ENCODE measurements around the gene KIAA1328. TPM values are rescaled to one million over a fixed set of nuclear protein-coding genes. Genes with fewer than 3 reads are reported as not detected.

Gene KIAA1328
- total and polyA plus RNA-seq, 4 donors, result 0.95 to 7.4 (median 2.9) TPM

DNA sequence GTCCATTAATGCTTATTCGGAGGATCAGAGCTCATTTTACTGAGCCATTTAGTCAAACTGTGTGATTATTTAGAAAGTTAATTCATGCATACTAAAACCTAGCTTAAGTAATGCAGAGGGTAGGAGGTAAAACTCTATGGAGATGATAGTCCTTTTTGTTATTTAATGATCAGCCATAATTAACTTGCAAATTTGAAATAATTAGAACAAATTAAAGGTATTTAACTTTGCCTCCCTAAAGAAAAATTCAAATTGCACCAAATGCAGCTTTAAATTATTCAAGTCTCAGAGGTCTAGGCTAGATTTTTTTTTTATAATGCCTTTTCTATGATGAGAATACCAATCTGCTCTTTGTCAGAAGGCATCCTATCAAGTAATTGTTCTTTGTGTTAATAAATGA, 310.9 kb downstream of the KIAA1328 start:
- WGBS, result 99% methylated on average over 1 of the region's 1 CpG
- Histone ChIP-seq H3K9ac (ENCODE audit: low read depth in 1 of 2, low read length in 2 of 2) (no peak overlapping the region), H3K4me3 (ENCODE audit: low read depth in 1 of 3, low read length in 3 of 3) (no peak overlapping the region), H3K4me1 (ENCODE audit: control insufficient read depth in 4 of 4, insufficient read depth in 4 of 4, low read length in 3 of 4) (peaks cover 0 to 1% (median 0%) of the 10 kb centered on the region in 4 donors), H3K27me3 (ENCODE audit: control insufficient read depth in 4 of 4, insufficient read depth in 4 of 4, low read length in 3 of 4) (no peaks in the 10 kb centered on the region), H3K9me3 (ENCODE audit: control insufficient read depth in 4 of 4, low read length in 3 of 4) (no peaks in the 10 kb centered on the region), H3K27ac (ENCODE audit: low read depth in 1 of 2, low read length in 2 of 2) (no peak overlapping the region), H3K36me3 (ENCODE audit: control insufficient read depth in 4 of 4, insufficient read depth in 3 of 4, low read depth in 1 of 4, low read length in 3 of 4) (no peaks in the 10 kb centered on the region)
- TF ChIP-seq YY1 (IDR thresholded peaks at IDR 0.05) (no peak), RXRA (IDR thresholded peaks at IDR 0.05) (no peak), JUND (IDR thresholded peaks at IDR 0.05) (no peak), SP1 (IDR thresholded peaks at IDR 0.05) (no peak), RAD21 (IDR thresholded peaks at IDR 0.05) (no peak), FOXA2 (IDR thresholded peaks at IDR 0.05) (no peak), FOXA1 (IDR thresholded peaks at IDR 0.05) (no peak), EGR1 (IDR thresholded peaks at IDR 0.05; ENCODE audit: low read depth in 2 of 2) (no peak)
- TF ChIP-seq, protein P1, sequence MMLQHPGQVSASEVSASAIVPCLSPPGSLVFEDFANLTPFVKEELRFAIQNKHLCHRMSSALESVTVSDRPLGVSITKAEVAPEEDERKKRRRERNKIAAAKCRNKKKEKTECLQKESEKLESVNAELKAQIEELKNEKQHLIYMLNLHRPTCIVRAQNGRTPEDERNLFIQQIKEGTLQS (IDR thresholded peaks at IDR 0.05), result no peak
- TF ChIP-seq, protein P2, sequence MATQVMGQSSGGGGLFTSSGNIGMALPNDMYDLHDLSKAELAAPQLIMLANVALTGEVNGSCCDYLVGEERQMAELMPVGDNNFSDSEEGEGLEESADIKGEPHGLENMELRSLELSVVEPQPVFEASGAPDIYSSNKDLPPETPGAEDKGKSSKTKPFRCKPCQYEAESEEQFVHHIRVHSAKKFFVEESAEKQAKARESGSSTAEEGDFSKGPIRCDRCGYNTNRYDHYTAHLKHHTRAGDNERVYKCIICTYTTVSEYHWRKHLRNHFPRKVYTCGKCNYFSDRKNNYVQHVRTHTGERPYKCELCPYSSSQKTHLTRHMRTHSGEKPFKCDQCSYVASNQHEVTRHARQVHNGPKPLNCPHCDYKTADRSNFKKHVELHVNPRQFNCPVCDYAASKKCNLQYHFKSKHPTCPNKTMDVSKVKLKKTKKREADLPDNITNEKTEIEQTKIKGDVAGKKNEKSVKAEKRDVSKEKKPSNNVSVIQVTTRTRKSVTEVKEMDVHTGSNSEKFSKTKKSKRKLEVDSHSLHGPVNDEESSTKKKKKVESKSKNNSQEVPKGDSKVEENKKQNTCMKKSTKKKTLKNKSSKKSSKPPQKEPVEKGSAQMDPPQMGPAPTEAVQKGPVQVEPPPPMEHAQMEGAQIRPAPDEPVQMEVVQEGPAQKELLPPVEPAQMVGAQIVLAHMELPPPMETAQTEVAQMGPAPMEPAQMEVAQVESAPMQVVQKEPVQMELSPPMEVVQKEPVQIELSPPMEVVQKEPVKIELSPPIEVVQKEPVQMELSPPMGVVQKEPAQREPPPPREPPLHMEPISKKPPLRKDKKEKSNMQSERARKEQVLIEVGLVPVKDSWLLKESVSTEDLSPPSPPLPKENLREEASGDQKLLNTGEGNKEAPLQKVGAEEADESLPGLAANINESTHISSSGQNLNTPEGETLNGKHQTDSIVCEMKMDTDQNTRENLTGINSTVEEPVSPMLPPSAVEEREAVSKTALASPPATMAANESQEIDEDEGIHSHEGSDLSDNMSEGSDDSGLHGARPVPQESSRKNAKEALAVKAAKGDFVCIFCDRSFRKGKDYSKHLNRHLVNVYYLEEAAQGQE (IDR thresholded peaks at IDR 0.05), result no peak
- TF ChIP-seq, protein P3, sequence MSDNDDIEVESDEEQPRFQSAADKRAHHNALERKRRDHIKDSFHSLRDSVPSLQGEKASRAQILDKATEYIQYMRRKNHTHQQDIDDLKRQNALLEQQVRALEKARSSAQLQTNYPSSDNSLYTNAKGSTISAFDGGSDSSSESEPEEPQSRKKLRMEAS (IDR thresholded peaks at IDR 0.05), result no peak
- TF ChIP-seq, protein P4, sequence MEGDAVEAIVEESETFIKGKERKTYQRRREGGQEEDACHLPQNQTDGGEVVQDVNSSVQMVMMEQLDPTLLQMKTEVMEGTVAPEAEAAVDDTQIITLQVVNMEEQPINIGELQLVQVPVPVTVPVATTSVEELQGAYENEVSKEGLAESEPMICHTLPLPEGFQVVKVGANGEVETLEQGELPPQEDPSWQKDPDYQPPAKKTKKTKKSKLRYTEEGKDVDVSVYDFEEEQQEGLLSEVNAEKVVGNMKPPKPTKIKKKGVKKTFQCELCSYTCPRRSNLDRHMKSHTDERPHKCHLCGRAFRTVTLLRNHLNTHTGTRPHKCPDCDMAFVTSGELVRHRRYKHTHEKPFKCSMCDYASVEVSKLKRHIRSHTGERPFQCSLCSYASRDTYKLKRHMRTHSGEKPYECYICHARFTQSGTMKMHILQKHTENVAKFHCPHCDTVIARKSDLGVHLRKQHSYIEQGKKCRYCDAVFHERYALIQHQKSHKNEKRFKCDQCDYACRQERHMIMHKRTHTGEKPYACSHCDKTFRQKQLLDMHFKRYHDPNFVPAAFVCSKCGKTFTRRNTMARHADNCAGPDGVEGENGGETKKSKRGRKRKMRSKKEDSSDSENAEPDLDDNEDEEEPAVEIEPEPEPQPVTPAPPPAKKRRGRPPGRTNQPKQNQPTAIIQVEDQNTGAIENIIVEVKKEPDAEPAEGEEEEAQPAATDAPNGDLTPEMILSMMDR (IDR thresholded peaks at IDR 0.05; ENCODE audit: low read depth, low read length, missing input control), result no peak
- no peak for DNase-seq (ENCODE audit: low spot score)

DNA sequence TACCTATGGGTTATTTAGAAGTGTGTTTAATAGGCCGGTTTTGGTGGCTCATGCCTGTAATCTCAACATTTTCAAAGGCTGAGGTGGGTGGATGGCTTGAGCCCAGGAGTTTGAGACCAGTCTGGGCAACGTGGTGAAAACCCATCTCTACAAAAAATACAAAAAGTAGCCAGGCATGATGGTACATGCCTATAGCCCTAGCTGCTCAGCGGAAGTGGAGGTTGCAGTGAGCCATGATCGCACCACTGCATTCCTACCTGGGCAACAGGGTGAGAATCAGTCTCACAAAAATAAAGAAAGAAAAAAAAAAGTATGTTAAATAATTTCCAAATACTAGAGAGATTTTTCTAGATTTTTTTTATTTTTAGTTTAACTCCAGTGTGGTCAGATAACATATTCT, 316.0 kb downstream of the KIAA1328 start:
- H3K36me3 ChIP-seq (ENCODE audit: control insufficient read depth in 4 of 4, insufficient read depth in 3 of 4, low read depth in 1 of 4, low read length in 3 of 4), result no peaks in the 10 kb centered on the region
- no peak overlapping the region for H3K27ac ChIP-seq (ENCODE audit: low read depth in 1 of 2, low read length in 2 of 2)
- no peak for DNase-seq (ENCODE audit: low spot score)
- 92% methylated on average over 4 of the region's 4 CpGs for WGBS
- no peaks in the 10 kb centered on the region for H3K9me3 ChIP-seq (ENCODE audit: control insufficient read depth in 4 of 4, low read length in 3 of 4)
- no peak overlapping the region for H3K4me3 ChIP-seq (ENCODE audit: low read depth in 1 of 3, low read length in 3 of 3)
- no peaks in the 10 kb centered on the region for H3K4me1 ChIP-seq (ENCODE audit: control insufficient read depth in 4 of 4, insufficient read depth in 4 of 4, low read length in 3 of 4)
- TF ChIP-seq FOXA2 (IDR thresholded peaks at IDR 0.05), result no peak
- TF ChIP-seq JUND (IDR thresholded peaks at IDR 0.05), result no peak
- no peak for TF ChIP-seq SP1 (IDR thresholded peaks at IDR 0.05)
- no peak for TF ChIP-seq YY1 (IDR thresholded peaks at IDR 0.05)
- no peak for TF ChIP-seq FOXA1 (IDR thresholded peaks at IDR 0.05)
- no peak for TF ChIP-seq HNF4A (conservative IDR thresholded peaks at IDR 0.05)
- no peak for TF ChIP-seq TAF1 (conservative IDR thresholded peaks at IDR 0.05)
- H3K9ac ChIP-seq (ENCODE audit: low read depth in 1 of 2, low read length in 2 of 2), result no peak overlapping the region
- H3K27me3 ChIP-seq (ENCODE audit: control insufficient read depth in 4 of 4, insufficient read depth in 4 of 4, low read length in 3 of 4), result no peaks in the 10 kb centered on the region
